GM10248 (cell line): Measurements from ENCODE around the gene FAM124B.
"Not testable (repeated sequence)": the region's sequence is repeated elsewhere in the genome, so short reads cannot be mapped to it uniquely, and the experiment has no call there.

Experiments used
- CTCF ChIA-PET: fragments of 300-600 bp; sonication (Branson Sonifier 250); formaldehyde crosslinking; extraction: SDS; loops from one replicate; lab custom pipeline; 2021; ENCODE audit warnings: antibody characterized with exemption; lab: Yijun Ruan, JAX
- POLR2A ChIA-PET: fragments of 350-650 bp; sonication (Branson Sonifier 250); formaldehyde crosslinking; extraction: SDS; loops from one replicate; lab custom pipeline; 2020; ENCODE audit warnings: antibody characterized with exemption; lab: Yijun Ruan, JAX
- DNase-seq: peaks from one replicate; pipeline ENCODE4 v3.0.0; 2012; ENCODE audit errors: extremely low spot score
- CTCF ChIP-seq: IDR thresholded peaks from 2 replicates; pipeline ENCODE4 v1.5.1; 2012; ENCODE audit warnings: mild to moderate bottlenecking, low read depth; ENCODE audit errors: extremely low read depth, missing control alignments, control extremely low read depth

The FAM124B gene

DNA sequence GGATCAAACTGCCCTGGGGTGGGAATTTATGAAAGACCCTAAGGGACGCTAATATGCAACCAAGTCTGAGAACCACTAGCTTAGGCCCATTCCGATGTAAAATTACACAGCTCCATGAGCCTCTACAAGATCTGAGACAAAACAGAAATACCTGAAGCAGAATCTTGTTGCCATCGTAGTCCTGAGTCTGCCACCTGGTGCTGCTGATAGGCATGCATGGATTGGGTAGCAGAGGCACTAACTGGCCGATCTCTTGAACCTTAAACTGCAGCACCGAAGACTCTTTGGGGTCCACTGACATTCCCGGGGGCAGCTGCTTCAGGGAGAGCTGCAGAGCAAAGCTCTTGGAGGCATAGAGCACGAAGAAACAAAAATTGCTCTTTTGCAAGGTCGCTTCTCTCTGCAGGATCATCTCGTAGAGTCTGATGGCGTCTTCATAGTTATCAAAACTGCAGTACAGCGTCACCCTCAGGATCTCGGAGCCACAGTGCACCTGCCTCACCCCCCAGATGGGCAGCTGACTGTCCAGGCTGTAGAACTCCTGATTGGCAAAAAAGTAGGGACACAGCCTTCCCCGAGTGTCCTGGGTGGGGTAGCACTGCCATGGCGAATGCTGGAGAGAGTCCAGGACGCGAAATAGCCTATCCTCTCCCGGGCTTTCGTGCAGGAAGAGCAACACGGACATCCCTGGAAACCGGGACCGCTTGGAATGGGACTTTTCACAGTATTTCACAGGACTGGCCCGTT, 848 bp downstream of the FAM124B start:
- no peak for TF ChIP-seq CTCF
- POLR2A ChIA-PET: no interaction called here
- CTCF ChIA-PET: interaction anchor here (1.0 to 3.4 kb wide), 6 partner anchors 10 to 249 kb away, joined by 3 to 13 read pairs (median 3); no protein-coding TSS in a partner anchor
- DNase-seq: no peak

GRCh38 chr2:224400174-224400810, 1.6 kb downstream of the FAM124B start:
- no peak for TF ChIP-seq CTCF
- POLR2A ChIA-PET: no interaction called here
- DNase-seq: no peak
- CTCF ChIA-PET: interaction anchor here (1.0 to 3.4 kb wide), 5 partner anchors 11 to 250 kb away, joined by 3 to 13 read pairs (median 3); no protein-coding TSS in a partner anchor

- ChIA-PET POLR2A (no interaction called here), CTCF (interaction anchor here (1.2 kb wide), 1 partner anchor 21 kb away, joined by 3 read pairs; no protein-coding TSS in a partner anchor)
- DNase-seq: no peak
- no peak for TF ChIP-seq CTCF
Observed at GRCh38 chr2:224398289-224398688, 3.6 kb downstream of the FAM124B start.

DNA sequence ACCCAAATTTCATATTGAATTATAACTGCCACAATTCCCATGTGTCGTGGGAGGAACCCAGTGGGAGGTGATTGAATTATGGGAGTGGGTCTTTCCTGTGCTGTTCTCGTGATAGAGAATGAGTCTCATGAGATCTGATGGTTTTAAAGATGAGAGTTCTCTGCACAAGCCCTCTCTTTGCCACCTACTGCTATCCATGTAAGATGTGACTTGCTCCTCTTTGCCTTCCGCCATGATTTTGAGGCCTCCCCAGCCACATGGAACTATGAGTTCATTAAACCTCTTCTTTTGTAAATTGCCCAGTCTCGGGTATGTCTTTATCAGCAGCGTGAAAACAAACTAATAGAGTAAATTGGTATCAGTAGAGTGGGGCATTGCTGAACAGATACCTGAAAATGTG, 4.8 kb downstream of the FAM124B start:
- POLR2A ChIA-PET, CTCF ChIA-PET, DNase-seq: not testable (repeated sequence)

GRCh38 chr2:224395620-224396390, 6.1 kb downstream of the FAM124B start:
- DNase-seq: no peak
- ChIA-PET POLR2A (no interaction called here), CTCF (no interaction called here)
- no peak for TF ChIP-seq CTCF

DNA sequence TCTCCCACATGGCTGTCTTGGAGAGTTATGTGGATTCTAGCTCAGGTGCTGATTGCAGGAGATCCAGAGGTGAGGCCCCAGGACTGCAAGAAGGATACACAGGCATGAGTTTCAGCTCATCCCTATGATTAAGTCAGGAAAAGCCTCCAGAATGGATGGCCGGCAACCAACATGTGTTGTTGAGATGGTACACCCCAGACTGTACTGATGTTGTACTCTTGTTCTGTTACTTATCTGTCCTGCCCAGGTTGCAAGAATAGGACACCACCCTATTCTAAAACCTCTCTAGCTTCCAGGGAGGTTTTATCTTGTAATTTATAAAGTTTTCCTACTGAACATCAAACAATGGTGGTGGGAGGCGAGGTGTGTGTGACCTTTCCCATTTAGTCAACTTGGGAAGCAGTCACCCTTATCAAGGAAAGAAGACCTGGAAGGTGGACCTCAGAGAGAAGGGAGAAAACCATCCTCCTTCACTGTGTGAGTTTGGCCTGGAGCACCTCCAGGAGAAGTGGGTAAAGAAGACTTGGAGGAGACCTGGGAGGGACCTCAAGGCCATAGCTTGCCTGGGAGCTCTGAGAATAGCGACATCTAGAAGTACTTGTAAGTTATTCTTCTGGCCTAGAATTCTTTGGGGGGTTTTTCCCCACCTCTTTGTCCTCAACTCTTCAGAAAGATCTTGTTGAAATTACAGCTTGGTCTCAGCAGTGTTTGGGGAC, 8.6 kb downstream of the FAM124B start:
- DNase-seq: no peak
- CTCF ChIA-PET: interaction anchor here (1.1 kb wide), 2 partner anchors 13 to 16 kb away, joined by 3 read pairs; no protein-coding TSS in a partner anchor
- POLR2A ChIA-PET: no interaction called here
- no peak for TF ChIP-seq CTCF
